CD14-positive monocyte (primary cell): ENCODE measurements around the gene CFAP300. TPM values are rescaled to one million over a fixed set of nuclear protein-coding genes. Genes with fewer than 3 reads are reported as not detected.

ENCODE experiments used
- DNase-seq, 3 donors: peaks; one replicate each; pipeline ENCODE4 v3.0.0-alpha.2; 2011 to 2022
- H2AFZ ChIP-seq: 2 replicates; pipeline ENCODE4 v1.6.0; 2012; ENCODE audit warnings: mild to moderate bottlenecking, low read depth, low read length, inconsistent platforms; ENCODE audit not compliant: insufficient read depth, poor library complexity, severe bottlenecking
- H3K27ac ChIP-seq, 2 donors: 1 replicate in 1 of 2; 2 replicates in 1 of 2; pipeline ENCODE4 v1.5.1; 2012 to 2013; ENCODE audit warnings: low read length in 2 of 2, control low read depth in 1 of 2, inconsistent platforms in 1 of 2, low read depth in 1 of 2, mild to moderate bottlenecking in 1 of 2
- H3K27me3 ChIP-seq, 2 donors: one replicate each; pipeline versions ENCODE4 v1.6.0 to v1.6.1; 2011 to 2013; ENCODE audit warnings: low read length in 2 of 2; ENCODE audit not compliant: control insufficient read depth in 2 of 2, insufficient read depth in 2 of 2
- H3K36me3 ChIP-seq, 2 donors: replicated peaks in 1 of 2; 1 replicate in 1 of 2; 2 replicates in 1 of 2; pipeline versions ENCODE4 v1.5.1 to v1.6.1; 2012 to 2013; ENCODE audit warnings: low read length in 2 of 2, control low read depth in 1 of 2, inconsistent platforms in 1 of 2, mild to moderate bottlenecking in 1 of 2; ENCODE audit not compliant: insufficient read depth in 2 of 2, control insufficient read depth in 1 of 2
- H3K4me1 ChIP-seq, 2 donors: 1 replicate in 1 of 2; 2 replicates in 1 of 2; pipeline versions ENCODE4 v1.5.1 to v1.6.1; 2012 to 2013; ENCODE audit warnings: low read length in 2 of 2, control low read depth in 1 of 2, inconsistent platforms in 1 of 2, mild to moderate bottlenecking in 1 of 2, moderate library complexity in 1 of 2; ENCODE audit not compliant: insufficient read depth in 2 of 2, control insufficient read depth in 1 of 2
- H3K4me2 ChIP-seq: replicated peaks from 2 replicates; pipeline ENCODE3; 2012; ENCODE audit warnings: low read length, moderate library complexity, mild to moderate bottlenecking; ENCODE audit not compliant: poor library complexity, severe bottlenecking; ENCODE audit errors: extremely low read depth
- H3K4me3 ChIP-seq, 3 experiments: fragments of 200-600 bp in 1 of 3; sonication (generic) in 1 of 3; replicated peaks in 1 of 3; 1 replicate in 2 of 3; 2 replicates in 1 of 3; pipeline ENCODE4 v1.5.1; 2011 to 2013; ENCODE audit warnings: low read length in 3 of 3, mild to moderate bottlenecking in 3 of 3, control low read depth in 2 of 3, low read depth in 2 of 3, inconsistent platforms in 1 of 3, moderate library complexity in 1 of 3
- H3K79me2 ChIP-seq: 2 replicates; pipeline ENCODE4 v1.6.0; 2012; ENCODE audit warnings: mild to moderate bottlenecking, control low read depth, inconsistent platforms, low read length, moderate library complexity; ENCODE audit not compliant: insufficient read depth
- H3K9ac ChIP-seq: 2 replicates; pipeline ENCODE4 v1.6.0; 2017; ENCODE audit warnings: low read length, mild to moderate bottlenecking; ENCODE audit not compliant: insufficient read depth, poor library complexity, severe bottlenecking
- H3K9me3 ChIP-seq, 2 donors: replicated peaks in 1 of 2; 1 replicate in 1 of 2; 2 replicates in 1 of 2; pipeline versions ENCODE4 v1.5.1 to v1.6.1; 2012 to 2013; ENCODE audit warnings: low read length in 2 of 2, control low read depth in 1 of 2; ENCODE audit not compliant: control insufficient read depth in 1 of 2, insufficient read depth in 1 of 2
- H4K20me1 ChIP-seq: 2 replicates; pipeline ENCODE4 v1.6.0; 2012; ENCODE audit warnings: mild to moderate bottlenecking, low read length, control low read depth, moderate library complexity; ENCODE audit not compliant: insufficient read depth
- H3K27ac Mint-ChIP-seq, 7 donors: one replicate each; pipeline ENCODE4 v1.8.0; 2020; ENCODE audit warnings: mild to moderate bottlenecking in 7 of 7, mixed read lengths in 7 of 7, moderate library complexity in 6 of 7, inconsistent platforms in 2 of 7
- H3K27me3 Mint-ChIP-seq, 3 donors: one replicate each; pipeline ENCODE4 v1.8.0; 2021 to 2022; ENCODE audit warnings: low read depth in 3 of 3, mild to moderate bottlenecking in 3 of 3, mixed read lengths in 3 of 3, moderate library complexity in 3 of 3, inconsistent platforms in 1 of 3
- H3K36me3 Mint-ChIP-seq, 2 donors: one replicate each; pipeline ENCODE4 v1.8.0; 2020; ENCODE audit warnings: mixed read lengths in 2 of 2, inconsistent platforms in 1 of 2, mild to moderate bottlenecking in 1 of 2
- H3K4me1 Mint-ChIP-seq: one replicate; pipeline ENCODE4 v1.8.0; 2020; ENCODE audit warnings: mild to moderate bottlenecking, mixed read lengths
- H3K4me3 Mint-ChIP-seq, 2 donors: one replicate each; pipeline ENCODE4 v1.8.0; 2020; ENCODE audit warnings: mild to moderate bottlenecking in 2 of 2, mixed read lengths in 2 of 2, moderate library complexity in 1 of 2
- H3K9me3 Mint-ChIP-seq, 7 donors: one replicate each; pipeline ENCODE4 v1.8.0; 2020 to 2022; ENCODE audit warnings: mixed read lengths in 7 of 7, mild to moderate bottlenecking in 6 of 7, moderate library complexity in 6 of 7, inconsistent platforms in 2 of 7
- CTCF ChIP-seq: fragments of 200-600 bp; IDR thresholded peaks from one replicate; pipeline ENCODE4 v1.8.0; 2022; ENCODE audit warnings: antibody characterized with exemption, mild to moderate bottlenecking
- WGBS: methylation state at CpG from one replicate; pipeline ENCODE4 v1.1.5; 2013; ENCODE audit warnings: missing lambda C conversion rate; ENCODE audit not compliant: insufficient coverage; 5-methylcytosine and 5-hydroxymethylcytosine counted together
- intact Hi-C, 2 donors: fragments of 100-400 bp; cut with micrococcal nuclease; formaldehyde crosslinking; loops; one replicate each; pipeline versions ENCODE4 v1.15.0 to v1.15.1; 2023
- polyA plus RNA-seq, 3 donors: library from polyadenylated mRNA; depleted of rRNA in 1 of 3; unstranded in 2 of 3; stranded (reverse) in 1 of 3; fragments of 300-500 nt in 2 of 3; fragments of >200 nt in 1 of 3; fragmentation: Illumina TruSeq in 2 of 3; gene quantifications; 1 replicate in 2 of 3; 2 replicates in 1 of 3; pipeline ENCODE4 v1.2.3, GENCODE V29; 2012 to 2021

CFAP300 gene
- polyA plus RNA-seq, 3 donors: not detected

GRCh38 chr11:102081313-102081712, 34.1 kb downstream of the CFAP300 start:
- H4K20me1 ChIP-seq: no peaks in the 10 kb centered on the region
- H3K36me3 Mint-ChIP-seq: no peaks in the 10 kb centered on the region
- no peaks in the 10 kb centered on the region for H3K4me1 Mint-ChIP-seq
- peaks cover 36 to 41% of the 10 kb centered on the region in 2 donors for H3K27me3 ChIP-seq
- no peak overlapping the region for H2AFZ ChIP-seq
- H3K36me3 ChIP-seq: no peaks in the 10 kb centered on the region
- no peaks in the 10 kb centered on the region for H3K4me1 ChIP-seq
- TF ChIP-seq CTCF: no peak
- intact Hi-C loops: no loop called here
- H3K27ac Mint-ChIP-seq: no peak overlapping the region
- 100% methylated on average over 1 of the region's 7 CpGs for WGBS
- DNase-seq: no peak
- H3K4me3 Mint-ChIP-seq: peak overlapping the region in 1 of 2 donors; percentile 30
- H3K4me2 ChIP-seq: no peak overlapping the region
- H3K4me3 ChIP-seq: no peak overlapping the region
- peaks cover 0 to 4% (median 2%) of the 10 kb centered on the region in 7 donors for H3K9me3 Mint-ChIP-seq
- H3K9ac ChIP-seq: no peak overlapping the region
- H3K9me3 ChIP-seq: peaks cover 0 to 6% of the 10 kb centered on the region in 2 donors
- H3K27me3 Mint-ChIP-seq: peaks cover 37 to 46% (median 44%) of the 10 kb centered on the region in 3 donors
- H3K79me2 ChIP-seq: no peaks in the 10 kb centered on the region
- H3K27ac ChIP-seq: no peak overlapping the region

- peaks cover 0 to 7% of the 10 kb centered on the region in 2 donors for H3K9me3 ChIP-seq
- H3K4me1 Mint-ChIP-seq: peaks cover 11% of the 10 kb centered on the region
- H3K4me3 ChIP-seq: no peak overlapping the region
- H3K36me3 ChIP-seq: no peaks in the 10 kb centered on the region
- no peak overlapping the region for H2AFZ ChIP-seq
- no peak overlapping the region for H3K4me2 ChIP-seq
- H3K36me3 Mint-ChIP-seq: no peaks in the 10 kb centered on the region
- intact Hi-C loops: no loop called here
- no peak overlapping the region for H3K9ac ChIP-seq
- H3K4me3 Mint-ChIP-seq: peak overlapping the region in 1 of 2 donors; percentile 62
- WGBS: 95% methylated on average over 4 of the region's 7 CpGs
- peaks cover 0 to 14% (median 3%) of the 10 kb centered on the region in 7 donors for H3K9me3 Mint-ChIP-seq
- no peak overlapping the region for H3K27ac Mint-ChIP-seq
- peaks cover 57 to 68% (median 62%) of the 10 kb centered on the region in 3 donors for H3K27me3 Mint-ChIP-seq
- no peak overlapping the region for H3K27ac ChIP-seq
- peaks cover 0 to 5% of the 10 kb centered on the region in 2 donors for H3K4me1 ChIP-seq
- peaks cover 49 to 68% of the 10 kb centered on the region in 2 donors for H3K27me3 ChIP-seq
- no peaks in the 10 kb centered on the region for H4K20me1 ChIP-seq
- no peak for TF ChIP-seq CTCF
- DNase-seq: no peak
- H3K79me2 ChIP-seq: no peaks in the 10 kb centered on the region
These were observed 38.8 kb downstream of the CFAP300 start for GRCh38 chr11:102085864-102086551.
